Stimulated activated naive CD8-positive, alpha-beta T cell treated with anti-CD3 and anti-CD28 coated beads, Interleukin-15, Interleukin-2, amounts not matched to agents 100 U/mL and 50 U/mL, for 24 hours (primary cell): ENCODE results near the gene HSPG2.
"Not testable (repeated sequence)": the region's sequence is repeated elsewhere in the genome, so short reads cannot be mapped to it uniquely, and the experiment has no call there.

Source experiments
- ATAC-seq: fragments of 150-1000 bp; cut with Tn5 transposase; one replicate; pipeline ENCODE4 v1.10.0; 2021
- DNase-seq: peaks from one replicate; pipeline ENCODE4 v3.0.0; 2021

The HSPG2 gene

DNA sequence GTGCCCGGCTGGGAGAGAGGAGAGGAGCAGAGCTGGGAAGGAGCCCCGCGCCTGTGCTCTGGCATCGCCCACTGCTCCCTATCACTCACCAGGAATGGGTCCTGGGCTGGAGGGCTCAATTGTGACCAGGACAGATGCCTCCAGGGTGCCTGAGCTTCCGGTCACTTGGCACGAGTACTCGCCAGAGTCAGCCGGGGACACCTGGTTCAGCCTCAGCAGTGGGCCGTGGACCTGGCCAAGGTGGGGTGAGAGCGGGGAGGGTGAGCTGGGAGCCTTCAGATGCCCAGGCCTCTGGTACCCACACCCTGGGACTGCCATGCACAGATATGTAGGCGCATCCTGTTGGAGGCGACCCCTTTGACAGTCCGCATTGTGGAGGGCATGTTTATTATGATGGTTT lies 93.9 kb downstream of the HSPG2 start:
- ATAC-seq: no peak

DNA sequence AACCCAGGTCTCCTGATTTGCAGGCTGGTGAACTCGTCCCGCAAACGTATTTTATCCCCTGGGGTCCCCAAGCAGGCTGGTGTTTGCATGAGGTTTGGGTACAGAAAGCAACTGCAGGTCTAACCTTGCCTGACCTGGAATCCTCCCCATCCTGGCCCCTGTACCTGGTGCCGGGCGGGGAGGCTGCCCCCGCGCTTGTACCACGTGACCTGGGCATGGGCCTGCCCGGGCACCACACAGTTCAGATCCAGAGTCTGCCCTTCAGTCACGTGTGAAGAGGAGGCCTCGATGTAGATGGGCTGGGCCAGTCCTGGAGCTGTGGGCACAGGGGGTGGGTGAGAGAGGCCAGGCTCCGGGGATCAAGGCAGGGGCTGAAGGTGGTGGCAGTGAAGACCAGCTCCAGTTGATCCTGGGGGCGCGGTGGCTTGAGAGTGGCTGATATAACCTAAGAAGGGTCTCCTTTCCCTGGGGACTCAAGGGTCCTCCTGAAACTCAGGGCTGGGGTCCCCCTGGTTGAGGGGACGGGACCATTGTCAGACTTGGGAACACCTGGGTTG lies 94.4 kb downstream of the HSPG2 start:
- ATAC-seq (no peak), DNase-seq (no peak)

More for the DNA sequence above, 93.9 kb downstream of the HSPG2 start:
- DNase-seq: no peak

DNA sequence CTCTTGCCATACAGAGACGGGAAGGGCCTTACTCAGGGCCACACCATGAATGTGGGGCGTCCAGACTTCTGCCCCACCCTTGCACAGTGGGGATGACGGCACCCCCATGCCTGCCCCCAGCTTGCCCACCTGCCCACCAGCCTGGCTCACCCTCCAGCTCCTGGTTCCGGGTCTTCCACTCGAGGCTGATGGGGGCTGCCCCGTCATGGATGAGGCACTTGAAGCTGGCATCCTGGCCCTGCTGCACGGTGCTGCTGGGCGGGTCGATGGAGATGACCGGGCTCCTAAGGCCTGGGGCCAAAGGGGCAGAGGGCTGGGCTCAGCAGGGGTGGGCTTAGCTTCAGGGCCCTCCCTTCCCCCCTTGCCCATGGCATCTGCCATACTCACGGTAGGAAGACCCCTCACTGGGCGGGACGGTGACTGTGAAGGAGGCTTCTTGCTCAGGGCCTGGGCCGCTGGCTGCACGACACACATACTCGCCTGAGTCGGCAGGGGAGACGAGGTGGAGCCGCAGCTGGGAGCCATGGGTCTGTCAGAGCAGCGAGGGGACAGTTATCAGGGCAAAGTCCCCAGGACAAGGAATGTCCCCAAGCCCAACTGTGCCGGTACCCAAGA lies 95.2 kb downstream of the HSPG2 start:
- ATAC-seq: no peak

DNA sequence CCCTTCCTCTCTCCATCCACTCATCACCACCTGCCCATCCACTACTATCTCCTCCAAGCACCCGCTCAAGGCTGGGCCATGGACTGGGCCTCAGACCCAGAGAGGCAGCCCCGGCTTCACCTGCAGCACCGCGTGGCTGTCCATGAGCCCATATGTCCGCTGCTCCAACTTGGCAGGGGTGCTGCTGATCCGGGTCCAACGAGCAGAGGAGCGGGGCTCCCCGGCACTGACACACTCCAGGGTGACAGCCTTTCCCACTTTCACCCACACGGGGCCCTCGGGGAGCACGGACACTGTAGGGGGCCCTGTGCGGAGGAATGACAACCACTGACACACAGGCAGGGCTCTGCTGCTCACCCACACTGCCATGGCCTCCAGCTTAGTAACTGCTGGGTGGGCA lies 96.1 kb downstream of the HSPG2 start:
- ATAC-seq: no peak

More for the DNA sequence above, 95.2 kb downstream of the HSPG2 start:
- no peak for DNase-seq

DNA sequence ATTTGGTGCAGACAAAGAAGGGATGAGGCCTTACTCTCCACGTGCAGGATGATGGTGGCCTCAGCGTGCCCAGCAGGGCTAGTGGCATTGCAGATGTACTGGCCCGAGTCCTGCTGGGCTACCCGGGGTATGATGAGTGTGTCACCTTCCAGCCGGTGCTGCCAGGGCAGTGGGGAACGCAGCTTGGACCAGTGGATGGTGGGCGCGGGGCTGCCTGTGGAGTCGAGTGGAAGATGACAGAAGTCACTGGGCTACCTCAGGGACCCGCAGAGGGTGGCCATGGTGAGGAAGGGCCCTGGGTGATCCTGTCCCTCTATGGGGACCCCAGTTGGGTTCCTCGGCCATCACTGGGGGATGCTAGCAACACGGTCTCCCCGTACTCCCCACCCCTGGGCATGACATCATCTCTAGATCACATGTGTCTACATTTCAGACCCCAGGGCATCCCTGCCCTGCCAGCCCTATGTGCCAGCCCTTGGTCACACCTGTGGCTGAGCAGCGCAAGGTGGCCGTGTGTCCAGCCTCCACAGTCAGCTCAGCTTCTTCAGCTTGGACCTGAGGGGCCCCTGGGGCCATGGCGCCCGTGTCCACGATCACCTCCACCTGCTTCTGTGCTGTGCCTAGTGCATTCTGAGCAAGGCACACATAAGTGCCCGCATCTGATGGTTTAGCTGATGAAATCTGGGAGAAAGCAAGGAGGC lies 97.6 kb downstream of the HSPG2 start:
- ATAC-seq: no peak
- no peak for DNase-seq

More for the DNA sequence above, 96.1 kb downstream of the HSPG2 start:
- DNase-seq: no peak

DNA sequence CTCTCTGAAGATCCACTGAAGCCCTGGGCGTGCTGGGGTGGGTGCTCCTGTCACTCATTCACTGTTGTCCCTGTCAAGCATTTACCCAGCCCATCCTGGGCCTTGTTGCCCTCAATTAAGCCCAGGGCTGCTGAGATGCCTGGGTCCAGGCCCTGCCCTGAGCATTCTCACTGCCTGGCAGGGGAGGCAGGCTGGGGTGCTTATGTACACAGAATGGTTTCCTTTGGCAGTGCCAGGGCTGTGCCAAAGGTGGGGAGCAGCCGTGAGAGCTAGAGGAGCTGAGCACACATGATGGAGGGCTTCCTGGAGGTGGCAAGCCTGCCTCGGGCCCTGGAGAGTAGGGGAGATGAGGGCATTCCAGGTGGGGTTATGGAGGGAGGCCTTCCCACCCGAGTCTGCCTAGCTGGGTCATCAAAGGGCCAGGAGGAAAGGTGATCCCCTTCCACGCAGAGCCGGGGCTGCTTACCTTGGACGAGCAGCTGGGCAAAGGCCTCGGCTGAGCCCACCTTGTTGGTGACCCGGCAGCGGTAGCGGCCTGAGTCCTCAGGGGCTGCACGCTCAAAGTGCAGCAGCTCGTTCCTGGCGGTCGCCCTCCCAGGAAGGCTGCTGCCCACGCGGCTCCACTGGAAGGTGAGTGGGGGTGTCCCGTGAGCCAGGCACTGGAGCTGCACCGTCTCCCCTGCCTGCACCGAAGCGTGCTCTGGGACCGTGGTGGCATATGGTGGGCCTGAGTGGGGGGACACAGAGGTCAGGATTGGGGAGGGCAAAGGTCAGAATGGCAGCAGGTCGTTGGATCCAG lies 98.6 kb downstream of the HSPG2 start:
- DNase-seq: no peak
- ATAC-seq: no peak

DNA sequence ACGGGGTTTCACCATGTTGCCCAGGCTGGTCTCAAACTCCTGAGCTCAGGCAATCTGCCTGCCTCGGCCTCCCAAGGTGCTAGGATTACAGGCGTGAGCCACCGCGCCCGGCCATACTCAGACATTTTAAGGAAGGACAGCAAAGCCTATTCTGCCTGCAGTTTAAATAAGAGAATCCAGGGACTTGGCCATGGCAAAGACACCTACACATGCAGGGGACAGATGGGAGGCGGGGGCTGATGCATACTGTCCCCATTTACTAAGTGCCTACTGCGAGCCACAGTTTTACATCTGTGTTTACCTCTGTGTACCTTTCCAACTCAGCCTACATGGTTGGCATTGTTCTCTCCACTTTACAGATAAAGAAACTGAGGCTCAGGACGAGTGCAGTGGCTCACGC lies 99.6 kb downstream of the HSPG2 start:
- no peak for ATAC-seq
- DNase-seq: no peak

DNA sequence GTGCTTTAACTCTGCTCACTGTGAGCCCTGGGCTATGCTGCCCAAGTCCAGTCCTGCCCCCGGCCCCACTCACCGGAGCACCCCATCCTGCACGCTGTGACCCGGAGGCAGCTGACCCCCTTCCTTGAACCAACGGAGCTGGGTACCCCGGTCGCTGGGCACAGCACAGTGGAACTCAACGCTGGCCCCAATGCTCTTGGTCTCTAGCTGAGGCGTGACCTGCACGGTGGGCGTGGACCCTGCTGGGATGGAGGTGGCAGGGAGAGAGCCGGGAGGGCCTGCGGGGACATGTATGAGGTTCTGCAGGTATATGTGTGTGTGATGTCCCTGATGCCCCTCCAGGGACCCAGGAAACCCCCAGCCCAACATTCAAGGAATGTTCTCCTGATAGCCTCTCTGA lies 100.4 kb downstream of the HSPG2 start:
- ATAC-seq (no peak), DNase-seq (no peak)

DNA sequence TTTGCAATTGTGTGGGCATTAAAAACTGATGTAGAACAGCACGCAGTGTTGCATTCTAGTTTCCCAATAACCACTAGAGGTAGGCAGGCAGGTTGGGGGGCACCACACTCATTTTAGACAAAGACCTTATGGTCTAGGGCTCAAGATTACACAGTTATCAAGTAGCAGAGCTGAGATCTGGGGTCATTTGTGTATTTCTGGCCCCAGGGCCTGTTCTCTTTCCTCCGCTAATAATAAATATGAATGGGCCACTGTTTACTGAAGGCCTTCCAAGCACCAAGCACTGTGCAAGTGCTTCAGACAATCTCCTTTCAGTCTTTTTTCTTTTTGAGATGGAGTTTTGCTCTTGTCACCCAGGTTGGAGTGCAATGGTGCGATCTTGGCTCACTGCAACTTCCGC lies 101.1 kb downstream of the HSPG2 start:
- no peak for DNase-seq
- ATAC-seq: no peak

DNA sequence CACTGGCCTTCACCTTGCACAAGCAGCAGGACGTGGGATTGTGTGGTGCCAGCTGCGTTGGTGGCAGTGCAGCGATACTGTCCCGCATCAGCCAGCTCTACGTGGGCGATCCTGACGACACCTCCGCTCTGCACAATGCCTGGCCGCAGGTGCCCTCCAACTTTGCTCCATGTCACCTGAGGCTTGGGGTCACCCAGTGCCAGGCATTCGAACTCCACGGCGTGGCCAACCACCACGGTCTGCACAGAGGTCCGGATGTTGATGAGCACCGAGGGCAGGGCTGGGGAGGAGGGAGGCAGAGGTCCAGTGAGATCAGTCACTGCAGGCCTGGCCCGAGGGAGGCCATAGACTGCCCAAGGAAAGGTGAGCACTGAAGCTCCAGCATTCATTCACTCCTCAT lies 102.4 kb downstream of the HSPG2 start:
- no peak for DNase-seq
- ATAC-seq: no peak

DNA sequence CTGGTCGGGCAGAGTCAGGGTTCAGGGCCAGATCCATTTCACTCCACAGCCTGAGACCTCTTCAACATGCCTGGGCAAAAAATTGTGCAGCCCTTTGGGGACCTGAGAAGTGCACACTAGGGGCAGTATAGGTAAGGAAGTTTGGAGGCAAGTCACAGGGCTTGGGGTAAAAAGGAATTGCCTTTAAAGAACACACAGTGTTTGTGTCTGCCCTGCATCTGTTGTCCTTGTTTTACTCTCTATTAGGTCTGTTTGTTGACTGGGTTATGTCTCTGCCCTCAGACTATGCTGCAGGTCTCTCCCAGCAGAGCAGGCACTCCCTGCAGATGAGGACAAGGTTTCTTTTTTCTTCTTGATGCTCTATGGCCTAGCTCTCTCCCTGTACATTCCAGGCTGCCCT lies 103.0 kb downstream of the HSPG2 start:
- DNase-seq (no peak), ATAC-seq (no peak)

DNA sequence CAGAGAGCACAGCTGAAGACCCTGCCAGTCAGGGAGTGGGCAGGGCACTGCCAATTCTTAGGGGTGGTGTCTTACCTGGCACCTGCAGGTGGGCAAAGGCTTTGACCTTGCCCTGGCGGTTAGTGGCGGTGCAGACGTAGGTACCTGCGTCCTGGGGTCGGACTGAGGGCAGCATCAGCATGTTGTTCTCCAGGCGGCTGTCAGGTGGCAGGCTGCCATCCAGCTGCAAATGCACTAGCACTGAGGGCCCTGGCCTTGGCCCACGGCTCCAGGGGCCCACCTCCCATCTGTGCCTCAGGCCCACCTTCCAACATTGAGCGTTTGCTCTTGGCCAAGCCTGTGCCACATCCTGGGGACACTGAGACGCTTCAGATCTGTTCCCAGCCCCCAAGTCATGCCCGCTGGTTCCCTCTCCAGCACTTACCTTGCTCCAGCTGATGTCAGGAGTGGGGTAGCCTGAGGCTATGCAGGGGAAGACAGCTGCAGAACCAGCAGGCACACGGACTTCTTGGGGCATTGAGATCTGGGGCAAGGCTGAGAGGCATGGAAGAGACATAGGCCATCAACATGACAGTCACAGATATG lies 103.6 kb downstream of the HSPG2 start:
- DNase-seq (no peak), ATAC-seq (no peak)

DNA sequence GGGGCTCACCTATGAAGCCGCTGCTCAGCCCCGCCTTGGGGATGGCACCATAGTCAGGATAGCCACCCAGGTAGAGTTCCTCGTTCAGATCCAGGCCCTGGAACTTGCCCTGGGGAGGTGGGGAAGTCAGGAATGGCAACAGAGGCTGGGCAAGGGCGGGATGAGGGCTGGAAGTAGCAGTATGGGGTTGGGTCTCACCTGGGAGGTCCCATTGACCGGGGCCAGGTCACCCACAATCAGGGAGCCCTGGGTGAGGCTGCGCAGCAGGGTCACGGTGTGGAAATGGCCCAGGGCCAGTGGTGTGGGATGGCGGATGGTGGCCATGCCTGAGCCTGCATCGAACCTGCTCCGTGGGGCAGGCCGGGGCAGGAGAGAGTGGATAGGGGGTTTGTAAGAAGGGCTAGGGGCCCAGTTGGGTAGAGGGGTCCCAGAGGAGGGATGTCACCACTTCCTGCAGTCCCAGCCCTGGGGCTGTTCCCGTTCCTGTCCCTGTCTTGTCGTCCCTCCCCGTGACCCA lies 105.6 kb downstream of the HSPG2 start:
- DNase-seq (no peak), ATAC-seq (no peak)

DNA sequence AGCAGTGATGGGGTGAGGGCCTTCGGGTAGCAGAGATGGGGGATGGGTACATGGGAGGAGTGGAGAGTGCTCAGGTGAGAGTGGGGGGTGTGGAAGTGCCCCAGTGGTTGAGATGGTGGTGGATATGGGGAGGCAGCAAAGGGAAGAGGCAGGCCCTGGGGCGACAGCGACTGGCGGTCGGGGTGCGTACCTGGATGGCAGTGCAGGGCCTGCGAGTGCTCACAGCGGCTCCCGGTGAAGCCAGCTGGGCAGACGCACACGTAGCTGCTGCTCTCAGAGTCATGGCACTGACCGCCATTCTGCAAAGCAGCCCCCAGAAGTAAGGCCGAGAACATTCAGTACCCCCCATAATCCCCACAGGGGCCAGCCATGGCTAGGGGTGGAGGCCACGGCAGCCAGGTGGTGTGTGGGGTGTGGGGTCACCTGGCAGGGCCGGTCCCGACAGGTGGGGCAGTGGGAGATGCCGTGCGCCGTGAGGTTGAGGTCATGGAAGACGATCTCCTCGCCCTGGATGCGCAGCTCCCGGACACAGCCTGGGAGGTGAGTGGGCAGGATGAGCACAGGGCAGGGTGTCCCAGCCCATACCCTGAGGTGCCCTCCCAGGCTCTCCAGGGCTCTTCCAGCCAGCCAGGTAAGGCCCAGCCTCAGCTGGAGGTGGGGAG lies 106.2 kb downstream of the HSPG2 start:
- DNase-seq (no peak), ATAC-seq (no peak)

DNA sequence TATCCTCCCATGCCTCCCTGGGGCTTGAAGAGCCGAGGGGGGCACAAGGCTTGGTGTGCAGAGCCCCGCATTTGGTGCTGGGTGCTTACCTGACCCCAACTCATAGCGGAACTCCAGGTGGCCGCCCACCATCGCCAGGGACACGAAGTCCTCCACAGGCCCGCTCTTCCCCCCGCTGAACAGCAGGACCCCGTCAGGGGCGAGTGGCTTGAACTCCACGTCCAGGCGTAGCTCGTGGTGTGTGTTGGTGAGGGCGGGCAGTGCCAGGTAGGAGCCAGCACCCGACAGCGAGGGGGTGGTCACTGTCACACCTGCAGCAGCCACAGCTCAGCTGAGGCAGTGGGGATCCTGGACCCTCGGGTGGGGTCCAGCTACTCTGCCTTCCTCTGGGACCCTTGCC lies 107.8 kb downstream of the HSPG2 start:
- DNase-seq (no peak), ATAC-seq (no peak)

DNA sequence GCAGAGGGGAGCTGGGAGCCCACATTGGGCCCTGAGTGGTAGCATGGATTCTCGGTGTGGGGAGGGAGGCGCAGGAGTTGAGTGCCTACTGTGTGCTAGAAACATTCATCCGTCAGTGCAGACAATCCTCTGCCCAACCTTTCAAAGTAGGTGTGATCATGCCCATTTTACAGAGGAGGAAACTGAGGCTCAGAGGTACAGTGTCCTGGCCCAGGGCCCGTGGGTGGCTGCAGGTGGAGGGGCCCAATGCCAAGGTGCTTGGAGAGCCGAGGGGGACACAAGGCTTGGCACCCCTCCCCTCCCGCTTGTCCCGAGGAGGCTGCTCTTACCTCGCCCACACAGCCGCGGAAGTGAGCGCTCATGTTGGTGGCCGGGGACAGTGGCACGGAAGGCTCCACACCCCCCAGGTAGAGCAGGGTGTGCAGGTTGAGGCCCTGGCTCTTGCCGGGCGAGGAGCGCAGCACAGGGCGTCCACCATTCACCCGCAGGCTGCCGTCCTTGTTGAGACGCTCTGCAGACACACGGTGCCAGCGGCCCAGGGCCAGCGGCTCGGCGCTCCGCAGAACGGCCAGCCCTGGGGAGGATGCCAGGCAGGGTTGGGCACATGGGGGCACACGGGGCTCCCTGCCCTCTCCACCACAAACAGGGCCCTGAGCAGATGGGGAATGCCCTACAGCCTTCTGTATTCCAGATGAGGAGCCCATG lies 108.5 kb downstream of the HSPG2 start:
- ATAC-seq (no peak), DNase-seq (no peak)

DNA sequence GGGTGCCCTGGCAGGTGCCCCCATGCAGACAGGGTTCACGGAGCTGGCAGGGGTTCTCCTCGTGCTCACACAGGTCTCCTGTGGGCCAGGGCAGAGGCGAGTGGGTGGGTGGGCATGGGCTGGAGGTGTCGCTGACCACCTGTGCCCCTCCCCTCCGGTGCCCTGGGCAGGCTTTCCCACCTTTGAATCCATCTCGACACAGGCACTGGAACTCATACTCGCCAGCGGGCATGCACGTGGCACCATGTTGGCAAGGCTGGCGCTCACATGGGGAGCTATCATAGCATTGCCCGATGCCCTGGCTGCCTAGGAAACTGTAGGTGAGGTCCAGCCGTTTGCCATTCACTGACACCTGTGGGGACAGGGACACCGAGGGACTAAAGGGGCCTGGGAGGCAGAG lies 109.0 kb downstream of the HSPG2 start:
- no peak for ATAC-seq
- no peak for DNase-seq

DNA sequence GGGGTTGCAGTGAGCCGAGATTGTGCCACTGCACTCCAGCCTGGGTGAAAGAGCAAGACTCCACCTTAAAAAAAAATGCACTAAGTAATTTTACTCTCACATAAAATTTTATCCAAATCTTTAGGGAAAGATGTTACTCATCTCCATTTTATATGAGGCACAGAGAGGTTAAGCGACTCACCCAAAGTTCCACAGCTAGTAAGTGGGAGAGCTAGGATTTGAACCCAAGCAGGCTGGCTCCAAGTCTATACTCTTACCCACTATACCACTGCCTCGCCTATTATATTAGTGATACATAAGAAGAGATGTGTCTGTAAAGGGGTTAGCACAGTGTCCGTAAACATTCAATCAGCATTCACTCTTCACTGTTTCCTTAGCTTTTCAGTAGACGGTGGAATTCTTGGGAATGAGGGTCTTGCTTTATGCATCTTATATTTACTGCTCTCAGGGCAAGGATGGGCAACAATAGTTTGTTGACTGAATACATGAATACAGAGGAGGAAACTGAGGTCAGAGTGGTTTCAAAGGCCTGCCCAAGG lies 109.9 kb downstream of the HSPG2 start:
- ATAC-seq: no peak

DNA sequence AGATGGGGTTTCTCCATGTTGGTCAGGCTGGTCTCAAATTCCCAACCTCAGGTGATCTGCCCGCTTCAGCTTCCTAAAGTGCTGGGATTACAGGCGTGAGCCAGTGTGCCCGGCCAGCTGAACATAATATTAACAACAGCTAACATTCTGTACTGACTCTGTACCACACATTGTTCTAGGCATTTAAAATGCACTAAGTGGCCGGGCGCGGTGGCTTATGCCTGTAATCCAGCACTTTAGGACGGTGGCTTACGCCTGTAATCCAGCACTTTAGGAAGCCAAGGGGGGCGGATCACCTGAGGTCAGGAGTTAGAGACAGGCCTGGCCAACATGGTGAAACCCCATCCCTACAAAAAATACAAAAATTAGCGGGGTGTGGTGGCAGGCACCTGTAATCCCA lies 110.4 kb downstream of the HSPG2 start:
- not testable (repeated sequence) for DNase-seq, ATAC-seq

More for the DNA sequence above, 109.9 kb downstream of the HSPG2 start:
- DNase-seq: no peak

DNA sequence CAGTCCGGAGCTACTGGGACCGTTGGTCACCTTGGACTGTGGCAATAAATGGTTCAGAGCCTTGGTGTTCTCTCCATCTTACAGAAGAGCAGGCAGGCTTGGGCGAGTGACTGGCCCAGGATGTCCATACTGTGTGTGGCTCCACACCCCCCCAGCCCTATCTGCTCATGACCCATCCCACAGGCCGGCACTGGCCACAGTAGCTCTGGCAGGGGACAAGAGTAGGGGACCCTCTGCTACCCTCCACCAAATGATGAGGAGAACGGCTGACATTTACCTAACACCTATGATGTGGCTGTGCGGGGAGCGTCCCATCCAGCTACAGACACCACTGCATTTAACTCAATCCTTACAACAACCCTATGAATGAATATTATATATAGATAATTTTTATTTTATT lies 111.7 kb downstream of the HSPG2 start:
- DNase-seq (no peak), ATAC-seq (no peak)

DNA sequence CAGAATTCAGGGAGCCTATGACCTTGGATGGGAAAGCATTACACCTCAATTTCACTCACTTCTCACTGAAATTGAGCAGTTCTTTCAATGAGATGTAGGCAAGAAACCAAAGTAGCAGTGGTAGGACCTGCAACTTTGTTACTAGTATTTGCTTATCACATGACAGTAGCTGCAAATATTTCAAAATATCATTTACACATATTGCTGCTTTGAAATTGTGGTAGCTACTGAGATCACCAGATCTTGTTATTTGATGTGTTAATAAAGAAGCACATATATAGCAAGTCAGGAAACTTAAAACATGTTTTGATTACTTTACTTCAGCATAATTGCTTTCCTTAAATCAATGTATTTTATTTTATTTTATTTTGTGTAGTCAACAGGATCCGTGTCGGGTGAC lies 112.2 kb downstream of the HSPG2 start:
- DNase-seq (no peak), ATAC-seq (no peak)
